Dendritic cell treated with granulocyte-macrophage colony-stimulating factor and Interleukin-4, amounts not matched to agents 40 ng/mL and 50 ng/mL, for 4 days (primary cell): Measurements from ENCODE around the gene IMMP2L.
A peak's percentile ranks its signal among the peaks of the same experiment; 100 is the strongest.

ENCODE experiments used
- H3K27ac Mint-ChIP-seq: one replicate; pipeline ENCODE4 v1.8.0; 2022; ENCODE audit warnings: mild to moderate bottlenecking, mixed read lengths
- H3K27me3 Mint-ChIP-seq: one replicate; pipeline ENCODE4 v1.8.0; 2022; ENCODE audit warnings: mild to moderate bottlenecking, mixed read lengths
- H3K36me3 Mint-ChIP-seq: one replicate; pipeline ENCODE4 v1.8.0; 2022; ENCODE audit warnings: low read depth, mixed read lengths
- H3K4me1 Mint-ChIP-seq: one replicate; pipeline ENCODE4 v1.8.0; 2022; ENCODE audit warnings: low read depth, mixed read lengths
- H3K4me3 Mint-ChIP-seq: one replicate; pipeline ENCODE4 v1.8.0; 2022; ENCODE audit warnings: mild to moderate bottlenecking, moderate library complexity, mixed read lengths
- H3K9me3 Mint-ChIP-seq: one replicate; pipeline ENCODE4 v1.8.0; 2022; ENCODE audit warnings: mixed read lengths
- intact Hi-C: fragments of 100-400 bp; cut with micrococcal nuclease; formaldehyde crosslinking; loops from one replicate; pipeline ENCODE4 v1.15.0; 2022

Gene IMMP2L

DNA sequence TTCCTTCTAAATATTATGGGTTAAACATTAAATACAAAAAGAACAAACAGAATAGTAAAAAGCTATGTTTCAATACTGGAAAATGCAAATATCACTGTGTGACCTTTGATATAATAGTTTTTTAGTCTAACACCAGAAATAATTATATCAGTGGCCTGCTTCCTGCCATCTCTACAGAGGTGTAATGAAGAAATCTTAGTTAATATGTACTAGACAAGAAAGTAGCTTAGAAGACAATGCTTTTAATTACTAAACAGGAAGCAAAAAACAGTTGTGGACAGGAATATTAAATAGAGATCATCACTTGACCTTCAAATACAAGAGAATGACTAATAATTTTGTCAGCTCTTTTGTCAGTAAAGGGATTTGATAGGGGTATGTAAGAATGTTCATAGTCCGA lies 518.7 kb downstream of the IMMP2L start:
- intact Hi-C loops, result no loop called here
- Mint-ChIP-seq H3K4me3 (no peak overlapping the region), H3K9me3 (no peaks in the 10 kb centered on the region), H3K36me3 (no peaks in the 10 kb centered on the region), H3K27ac (no peak overlapping the region), H3K27me3 (no peaks in the 10 kb centered on the region), H3K4me1 (peaks cover 5% of the 10 kb centered on the region)

- Mint-ChIP-seq H3K27ac (no peak overlapping the region), H3K27me3 (no peaks in the 10 kb centered on the region), H3K4me1 (peaks cover 5% of the 10 kb centered on the region), H3K4me3 (no peak overlapping the region), H3K9me3 (no peaks in the 10 kb centered on the region), H3K36me3 (no peaks in the 10 kb centered on the region)
- intact Hi-C loops, result no loop called here
Measured at GRCh38 chr7:111042842-111043241, 519.5 kb downstream of the IMMP2L start.

- Mint-ChIP-seq H3K36me3 (no peaks in the 10 kb centered on the region), H3K27ac (no peak overlapping the region), H3K9me3 (no peaks in the 10 kb centered on the region), H3K4me1 (peaks cover 5% of the 10 kb centered on the region), H3K4me3 (no peak overlapping the region), H3K27me3 (no peaks in the 10 kb centered on the region)
- intact Hi-C loops, result no loop called here
Measured at GRCh38 chr7:111041577-111041976, 520.7 kb downstream of the IMMP2L start.

DNA sequence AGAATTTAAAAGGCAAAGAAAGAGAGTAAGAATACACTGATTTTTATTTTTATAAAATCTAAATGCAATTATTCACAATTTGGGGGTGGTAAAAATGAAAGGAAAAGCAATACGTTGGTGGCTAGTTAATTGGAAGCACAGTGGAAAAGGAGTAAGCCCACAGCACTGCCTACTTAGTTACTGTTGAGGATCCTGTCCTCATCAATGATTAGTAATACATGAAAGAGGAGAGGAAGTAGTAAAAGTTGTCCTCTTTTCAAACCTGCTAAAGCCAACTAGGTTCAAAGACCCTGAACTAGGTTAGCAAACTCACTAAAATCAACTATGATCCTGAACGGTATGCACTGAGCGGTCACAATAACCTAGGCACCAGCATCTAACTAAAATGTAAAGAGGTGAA lies 524.1 kb downstream of the IMMP2L start:
- H3K4me1 Mint-ChIP-seq, result peaks cover 5% of the 10 kb centered on the region
- H3K27me3 Mint-ChIP-seq, result no peaks in the 10 kb centered on the region
- intact Hi-C loops, result no loop called here
- H3K4me3 Mint-ChIP-seq, result no peak overlapping the region
- no peaks in the 10 kb centered on the region for H3K9me3 Mint-ChIP-seq
- H3K27ac Mint-ChIP-seq, result no peak overlapping the region
- no peaks in the 10 kb centered on the region for H3K36me3 Mint-ChIP-seq

GRCh38 chr7:111031916-111032315 lies 530.4 kb downstream of the IMMP2L start:
- intact Hi-C loops, result no loop called here
- no peaks in the 10 kb centered on the region for H3K9me3 Mint-ChIP-seq
- no peaks in the 10 kb centered on the region for H3K27me3 Mint-ChIP-seq
- no peak overlapping the region for H3K27ac Mint-ChIP-seq
- no peak overlapping the region for H3K4me3 Mint-ChIP-seq
- H3K4me1 Mint-ChIP-seq, result peaks cover 8% of the 10 kb centered on the region
- no peaks in the 10 kb centered on the region for H3K36me3 Mint-ChIP-seq

DNA sequence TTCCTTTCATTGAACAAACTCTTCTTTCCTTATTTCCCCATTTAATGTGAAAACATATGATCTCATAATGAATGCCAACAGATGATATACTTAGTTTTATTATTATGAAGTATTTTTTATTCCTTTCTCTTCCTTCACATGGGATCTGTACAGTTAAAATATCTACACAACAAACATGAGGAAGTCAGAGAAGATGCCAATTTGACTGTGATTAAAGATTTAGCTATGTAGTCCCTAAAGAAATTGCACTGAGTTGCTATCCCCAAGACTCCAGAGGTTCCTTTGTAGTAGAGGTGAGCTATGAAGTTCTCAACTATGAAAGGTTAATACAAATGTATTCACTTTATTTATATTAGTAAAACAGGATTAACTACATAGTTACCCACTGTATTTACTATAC lies 532.0 kb downstream of the IMMP2L start:
- Mint-ChIP-seq H3K4me3 (no peak overlapping the region), H3K4me1 (peaks cover 8% of the 10 kb centered on the region), H3K27me3 (no peaks in the 10 kb centered on the region), H3K9me3 (no peaks in the 10 kb centered on the region), H3K36me3 (no peaks in the 10 kb centered on the region), H3K27ac (no peak overlapping the region)
- intact Hi-C loops, result no loop called here

GRCh38 chr7:111029574-111030251 lies 532.6 kb downstream of the IMMP2L start:
- H3K36me3 Mint-ChIP-seq, result no peaks in the 10 kb centered on the region
- intact Hi-C loops, result no loop called here
- no peak overlapping the region for H3K4me3 Mint-ChIP-seq
- H3K4me1 Mint-ChIP-seq, result peaks cover 8% of the 10 kb centered on the region
- H3K27me3 Mint-ChIP-seq, result no peaks in the 10 kb centered on the region
- H3K27ac Mint-ChIP-seq, result peak overlapping the region; percentile 52
- H3K9me3 Mint-ChIP-seq, result no peaks in the 10 kb centered on the region

DNA sequence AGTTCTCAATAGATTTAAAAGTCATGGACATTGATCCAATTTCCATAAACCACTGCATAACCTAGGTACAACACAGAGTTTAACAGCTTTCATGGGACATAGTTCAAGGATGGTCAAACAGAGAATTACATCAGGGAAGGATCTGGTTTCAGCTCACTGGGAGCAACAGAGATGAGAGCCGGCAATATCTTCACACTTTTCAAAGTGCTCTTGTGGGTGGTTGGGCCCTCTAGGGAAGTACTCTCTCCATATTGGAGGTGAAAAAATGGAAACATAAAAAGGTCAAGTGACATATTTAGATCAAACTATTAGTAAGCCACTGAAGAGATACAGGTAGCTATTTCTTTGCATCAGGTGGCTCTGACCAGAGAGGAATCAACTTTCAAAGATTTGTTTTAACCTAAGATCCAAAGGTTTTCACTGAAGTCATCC lies 533.1 kb downstream of the IMMP2L start:
- Mint-ChIP-seq H3K27ac (no peak overlapping the region), H3K4me1 (peaks cover 8% of the 10 kb centered on the region), H3K27me3 (no peaks in the 10 kb centered on the region), H3K4me3 (no peak overlapping the region), H3K9me3 (no peaks in the 10 kb centered on the region), H3K36me3 (no peaks in the 10 kb centered on the region)
- intact Hi-C loops, result no loop called here

- Mint-ChIP-seq H3K36me3 (no peaks in the 10 kb centered on the region), H3K27me3 (no peaks in the 10 kb centered on the region), H3K4me3 (no peak overlapping the region), H3K27ac (no peak overlapping the region), H3K4me1 (peaks cover 8% of the 10 kb centered on the region), H3K9me3 (no peaks in the 10 kb centered on the region)
- intact Hi-C loops, result no loop called here
Measured at GRCh38 chr7:111027396-111027795, 534.9 kb downstream of the IMMP2L start.

- Mint-ChIP-seq H3K27me3 (no peaks in the 10 kb centered on the region), H3K4me1 (peaks cover 8% of the 10 kb centered on the region), H3K4me3 (no peak overlapping the region), H3K27ac (no peak overlapping the region), H3K9me3 (no peaks in the 10 kb centered on the region), H3K36me3 (no peaks in the 10 kb centered on the region)
- intact Hi-C loops, result no loop called here
Measured at GRCh38 chr7:111026806-111027205, 535.5 kb downstream of the IMMP2L start.

DNA sequence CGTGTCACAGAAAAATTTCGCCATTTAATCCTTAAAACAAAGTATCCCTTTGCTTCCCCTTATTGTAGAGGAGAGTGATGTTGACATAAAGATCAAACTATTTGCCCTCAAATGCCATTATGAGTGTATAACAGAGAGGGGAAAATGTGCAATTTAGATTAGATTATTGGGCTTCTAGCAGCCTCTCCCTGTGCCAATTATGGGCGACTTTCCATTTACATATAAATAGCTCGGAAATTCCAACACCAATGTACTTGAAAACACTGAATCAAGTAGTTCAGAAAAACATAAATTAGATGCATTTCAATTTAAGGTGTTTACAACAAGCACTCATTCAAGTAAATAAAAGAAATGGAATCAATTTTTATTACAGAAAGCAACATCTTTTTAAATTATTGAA lies 535.9 kb downstream of the IMMP2L start:
- intact Hi-C loops, result no loop called here
- H3K36me3 Mint-ChIP-seq, result no peaks in the 10 kb centered on the region
- no peaks in the 10 kb centered on the region for H3K27me3 Mint-ChIP-seq
- no peak overlapping the region for H3K4me3 Mint-ChIP-seq
- no peak overlapping the region for H3K27ac Mint-ChIP-seq
- H3K4me1 Mint-ChIP-seq, result peaks cover 8% of the 10 kb centered on the region
- H3K9me3 Mint-ChIP-seq, result no peaks in the 10 kb centered on the region

- peaks cover 7% of the 10 kb centered on the region for H3K4me1 Mint-ChIP-seq
- no peak overlapping the region for H3K4me3 Mint-ChIP-seq
- H3K27ac Mint-ChIP-seq, result no peak overlapping the region
- no peaks in the 10 kb centered on the region for H3K36me3 Mint-ChIP-seq
- H3K27me3 Mint-ChIP-seq, result no peaks in the 10 kb centered on the region
- intact Hi-C loops, result no loop called here
- no peaks in the 10 kb centered on the region for H3K9me3 Mint-ChIP-seq
Measured at GRCh38 chr7:111025006-111025405, 537.3 kb downstream of the IMMP2L start.

GRCh38 chr7:111018960-111019736 lies 543.1 kb downstream of the IMMP2L start:
- peaks cover 11% of the 10 kb centered on the region for H3K4me1 Mint-ChIP-seq
- intact Hi-C loops, result no loop called here

GRCh38 chr7:111018447-111018846 lies 543.8 kb downstream of the IMMP2L start:
- Mint-ChIP-seq H3K9me3 (no peaks in the 10 kb centered on the region), H3K27ac (no peak overlapping the region), H3K27me3 (no peaks in the 10 kb centered on the region), H3K4me1 (peaks cover 12% of the 10 kb centered on the region), H3K36me3 (no peaks in the 10 kb centered on the region), H3K4me3 (no peak overlapping the region)
- intact Hi-C loops, result no loop called here

More at GRCh38 chr7:111018960-111019736, 543.1 kb downstream of the IMMP2L start:
- H3K9me3 Mint-ChIP-seq, result no peaks in the 10 kb centered on the region
- no peaks in the 10 kb centered on the region for H3K27me3 Mint-ChIP-seq
- H3K36me3 Mint-ChIP-seq, result no peaks in the 10 kb centered on the region
- peak overlapping the region; percentile 62 for H3K27ac Mint-ChIP-seq
- no peak overlapping the region for H3K4me3 Mint-ChIP-seq
